ENCODE results near the gene CAPN1.

The CAPN1 gene

GRCh38 chr11:65213322-65214211 is 31.8 kb downstream of the CAPN1 start:
- Histone ChIP-seq H3K27ac (ENCODE audit: low read length) (peak overlapping the region; percentile 49), H3K27me3 (ENCODE audit: control insufficient read depth, insufficient read depth, low read length) (no peaks in the 10 kb centered on the region), H3K9me3 (ENCODE audit: control insufficient read depth, low read depth, low read length) (no peaks in the 10 kb centered on the region), H3K9ac (ENCODE audit: low read length) (peak overlapping the region; percentile 25), H3K4me3 (ENCODE audit: low read length) (no peak overlapping the region), H3K36me3 (ENCODE audit: control insufficient read depth, low read depth, low read length) (peaks cover 30% of the 10 kb centered on the region), H3K4me1 (ENCODE audit: control insufficient read depth, low read depth, low read length) (peaks cover 25% of the 10 kb centered on the region)

DNA sequence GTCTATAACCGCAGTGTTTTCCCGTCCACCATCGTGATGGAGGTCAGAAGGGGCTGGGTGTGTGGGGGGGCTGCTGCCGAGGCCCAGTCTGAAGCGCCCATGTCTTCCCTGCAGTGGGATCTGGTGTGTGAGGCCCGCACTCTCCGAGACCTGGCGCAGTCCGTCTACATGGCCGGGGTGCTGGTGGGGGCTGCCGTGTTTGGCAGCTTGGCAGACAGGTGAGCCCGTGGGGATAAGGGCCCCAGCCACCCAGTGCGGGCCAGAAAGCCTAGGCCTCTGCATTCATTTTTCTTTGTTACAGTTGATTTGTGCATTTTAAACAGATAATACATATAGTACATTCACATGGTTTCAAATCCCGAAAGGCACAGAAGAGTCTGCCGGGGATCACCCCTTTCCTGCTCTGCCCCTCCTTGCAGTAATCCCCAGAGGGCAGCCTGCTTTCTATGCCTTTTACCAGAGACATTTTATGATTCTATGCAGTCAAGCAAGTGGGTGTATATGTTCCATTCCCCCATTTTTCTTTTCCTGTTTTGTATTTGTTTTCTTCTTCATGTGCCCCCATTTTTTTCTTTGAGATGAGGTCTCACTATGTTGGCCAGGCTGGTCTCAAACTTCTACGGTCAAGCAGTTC is 32.6 kb downstream of the CAPN1 start:
- H3K4me1 ChIP-seq (ENCODE audit: control insufficient read depth, low read depth, low read length), result peaks cover 25% of the 10 kb centered on the region
- peaks cover 22% of the 10 kb centered on the region for H3K36me3 ChIP-seq (ENCODE audit: control insufficient read depth, low read depth, low read length)
- peak overlapping the region; percentile 25 for H3K9ac ChIP-seq (ENCODE audit: low read length)
- H3K27me3 ChIP-seq (ENCODE audit: control insufficient read depth, insufficient read depth, low read length), result no peaks in the 10 kb centered on the region
- no peaks in the 10 kb centered on the region for H3K9me3 ChIP-seq (ENCODE audit: control insufficient read depth, low read depth, low read length)
- H3K27ac ChIP-seq (ENCODE audit: low read length), result peak overlapping the region; percentile 49
- H3K4me3 ChIP-seq (ENCODE audit: low read length), result no peak overlapping the region

DNA sequence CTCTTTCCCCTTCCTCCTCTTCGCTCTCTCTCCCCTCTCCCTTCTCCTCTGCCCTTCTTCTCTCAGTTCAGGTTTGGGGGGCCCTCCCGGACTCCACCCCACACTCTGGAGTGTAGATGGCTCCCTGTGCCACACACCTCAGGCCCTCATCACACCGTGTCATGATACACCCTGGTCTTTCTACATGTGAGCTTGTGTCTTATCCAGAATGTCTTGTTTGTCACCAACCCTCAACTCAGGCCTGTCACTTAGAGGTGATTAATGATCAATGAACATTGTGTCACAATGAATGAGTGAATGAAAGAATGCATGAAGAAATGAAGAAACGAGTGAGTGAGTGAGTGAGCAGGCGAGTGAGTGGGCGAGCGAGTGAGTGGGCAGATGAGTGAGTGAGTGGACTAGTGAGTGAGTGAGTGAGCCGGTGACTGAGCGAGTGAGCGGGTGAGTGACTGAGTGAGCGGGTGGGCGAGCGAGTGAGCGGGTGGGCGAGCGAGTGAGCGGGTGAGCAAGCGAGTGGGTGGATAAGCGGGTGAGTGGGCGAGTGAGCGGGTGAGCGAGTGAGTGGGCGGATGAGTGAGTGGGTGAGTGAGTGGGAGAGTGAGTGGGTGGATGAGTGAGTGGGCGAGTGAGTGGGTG is 33.8 kb downstream of the CAPN1 start:
- H3K4me3 ChIP-seq (ENCODE audit: low read length), result no peak overlapping the region
- no peaks in the 10 kb centered on the region for H3K9me3 ChIP-seq (ENCODE audit: control insufficient read depth, low read depth, low read length)
- no peak overlapping the region for H3K27ac ChIP-seq (ENCODE audit: low read length)
- H3K27me3 ChIP-seq (ENCODE audit: control insufficient read depth, insufficient read depth, low read length), result no peaks in the 10 kb centered on the region
- no peak overlapping the region for H3K9ac ChIP-seq (ENCODE audit: low read length)
- peaks cover 25% of the 10 kb centered on the region for H3K4me1 ChIP-seq (ENCODE audit: control insufficient read depth, low read depth, low read length)
- H3K36me3 ChIP-seq (ENCODE audit: control insufficient read depth, low read depth, low read length), result peaks cover 10% of the 10 kb centered on the region

DNA sequence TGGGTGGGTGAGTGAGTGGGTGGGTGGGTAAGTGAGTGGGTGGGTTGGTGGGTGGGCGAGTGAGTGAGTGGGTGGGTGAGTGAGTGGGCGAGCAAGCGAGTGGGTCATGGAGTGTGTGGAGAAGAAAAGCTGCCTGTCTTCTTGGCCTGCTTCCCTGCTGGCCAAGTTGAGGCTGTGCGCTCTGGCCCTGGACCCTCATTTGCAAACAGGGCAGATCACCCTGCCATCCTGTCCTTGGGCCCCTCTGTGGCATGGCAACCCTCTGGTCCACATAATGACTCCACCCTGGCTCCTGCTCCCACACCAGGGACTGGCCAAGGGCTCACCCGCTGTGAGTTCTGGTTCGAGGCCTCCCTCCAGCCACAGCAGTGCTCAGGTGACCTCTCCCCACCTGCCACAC is 35.1 kb downstream of the CAPN1 start:
- Histone ChIP-seq H3K4me3 (ENCODE audit: low read length) (no peak overlapping the region), H3K9me3 (ENCODE audit: control insufficient read depth, low read depth, low read length) (no peaks in the 10 kb centered on the region), H3K4me1 (ENCODE audit: control insufficient read depth, low read depth, low read length) (peaks cover 24% of the 10 kb centered on the region), H3K27ac (ENCODE audit: low read length) (no peak overlapping the region), H3K27me3 (ENCODE audit: control insufficient read depth, insufficient read depth, low read length) (no peaks in the 10 kb centered on the region), H3K36me3 (ENCODE audit: control insufficient read depth, low read depth, low read length) (no peaks in the 10 kb centered on the region), H3K9ac (ENCODE audit: low read length) (no peak overlapping the region)

GRCh38 chr11:65217441-65218423 is 36.0 kb downstream of the CAPN1 start:
- H3K36me3 ChIP-seq (ENCODE audit: control insufficient read depth, low read depth, low read length), result no peaks in the 10 kb centered on the region
- no peaks in the 10 kb centered on the region for H3K27me3 ChIP-seq (ENCODE audit: control insufficient read depth, insufficient read depth, low read length)
- no peak overlapping the region for H3K4me3 ChIP-seq (ENCODE audit: low read length)
- peaks cover 15% of the 10 kb centered on the region for H3K4me1 ChIP-seq (ENCODE audit: control insufficient read depth, low read depth, low read length)
- no peak overlapping the region for H3K9ac ChIP-seq (ENCODE audit: low read length)
- H3K27ac ChIP-seq (ENCODE audit: low read length), result no peak overlapping the region
- H3K9me3 ChIP-seq (ENCODE audit: control insufficient read depth, low read depth, low read length), result no peaks in the 10 kb centered on the region

GRCh38 chr11:65218446-65218845 is 36.7 kb downstream of the CAPN1 start:
- no peaks in the 10 kb centered on the region for H3K36me3 ChIP-seq (ENCODE audit: control insufficient read depth, low read depth, low read length)
- H3K4me3 ChIP-seq (ENCODE audit: low read length), result no peak overlapping the region
- H3K9ac ChIP-seq (ENCODE audit: low read length), result no peak overlapping the region
- no peak overlapping the region for H3K27ac ChIP-seq (ENCODE audit: low read length)
- H3K9me3 ChIP-seq (ENCODE audit: control insufficient read depth, low read depth, low read length), result no peaks in the 10 kb centered on the region
- H3K4me1 ChIP-seq (ENCODE audit: control insufficient read depth, low read depth, low read length), result peaks cover 11% of the 10 kb centered on the region
- H3K27me3 ChIP-seq (ENCODE audit: control insufficient read depth, insufficient read depth, low read length), result no peaks in the 10 kb centered on the region

- Histone ChIP-seq H3K9ac (ENCODE audit: low read length) (no peak overlapping the region), H3K27me3 (ENCODE audit: control insufficient read depth, insufficient read depth, low read length) (no peaks in the 10 kb centered on the region), H3K4me1 (ENCODE audit: control insufficient read depth, low read depth, low read length) (peaks cover 2% of the 10 kb centered on the region), H3K27ac (ENCODE audit: low read length) (no peak overlapping the region), H3K9me3 (ENCODE audit: control insufficient read depth, low read depth, low read length) (no peaks in the 10 kb centered on the region), H3K4me3 (ENCODE audit: low read length) (no peak overlapping the region), H3K36me3 (ENCODE audit: control insufficient read depth, low read depth, low read length) (no peaks in the 10 kb centered on the region)
Measured at GRCh38 chr11:65219930-65220213, 38.1 kb downstream of the CAPN1 start.

- Histone ChIP-seq H3K4me1 (ENCODE audit: control insufficient read depth, low read depth, low read length) (peaks cover 11% of the 10 kb centered on the region), H3K27me3 (ENCODE audit: control insufficient read depth, insufficient read depth, low read length) (peaks cover 3% of the 10 kb centered on the region), H3K27ac (ENCODE audit: low read length) (no peak overlapping the region), H3K36me3 (ENCODE audit: control insufficient read depth, low read depth, low read length) (no peaks in the 10 kb centered on the region), H3K9me3 (ENCODE audit: control insufficient read depth, low read depth, low read length) (no peaks in the 10 kb centered on the region), H3K9ac (ENCODE audit: low read length) (no peak overlapping the region), H3K4me3 (ENCODE audit: low read length) (no peak overlapping the region)
Measured at GRCh38 chr11:65221026-65221425, 39.3 kb downstream of the CAPN1 start.

- H3K9ac ChIP-seq (ENCODE audit: low read length), result no peak overlapping the region
- no peak overlapping the region for H3K27ac ChIP-seq (ENCODE audit: low read length)
- H3K9me3 ChIP-seq (ENCODE audit: control insufficient read depth, low read depth, low read length), result no peaks in the 10 kb centered on the region
- peaks cover 12% of the 10 kb centered on the region for H3K4me1 ChIP-seq (ENCODE audit: control insufficient read depth, low read depth, low read length)
- no peak overlapping the region for H3K4me3 ChIP-seq (ENCODE audit: low read length)
- peaks cover 10% of the 10 kb centered on the region for H3K27me3 ChIP-seq (ENCODE audit: control insufficient read depth, insufficient read depth, low read length)
- H3K36me3 ChIP-seq (ENCODE audit: control insufficient read depth, low read depth, low read length), result no peaks in the 10 kb centered on the region
Measured at GRCh38 chr11:65223011-65223410, 41.3 kb downstream of the CAPN1 start.

- peaks cover 12% of the 10 kb centered on the region for H3K4me1 ChIP-seq (ENCODE audit: control insufficient read depth, low read depth, low read length)
- peaks cover 10% of the 10 kb centered on the region for H3K27me3 ChIP-seq (ENCODE audit: control insufficient read depth, insufficient read depth, low read length)
- no peaks in the 10 kb centered on the region for H3K36me3 ChIP-seq (ENCODE audit: control insufficient read depth, low read depth, low read length)
- peak overlapping the region; percentile 69 for H3K4me3 ChIP-seq (ENCODE audit: low read length)
- no peaks in the 10 kb centered on the region for H3K9me3 ChIP-seq (ENCODE audit: control insufficient read depth, low read depth, low read length)
- H3K27ac ChIP-seq (ENCODE audit: low read length), result no peak overlapping the region
- H3K9ac ChIP-seq (ENCODE audit: low read length), result peak overlapping the region; percentile 50
Measured at GRCh38 chr11:65224930-65225278, 43.2 kb downstream of the CAPN1 start.
